GM18867 (cell line): ENCODE data around the gene CBLB.
"Not testable (repeated sequence)": the region's sequence is repeated elsewhere in the genome, so short reads cannot be mapped to it uniquely, and the experiment has no call there.

Experiments
- ATAC-seq: cut with Tn5 transposase; IDR thresholded peaks from one replicate; pipeline ENCODE4 v1.9.1; 2021; ENCODE audit warnings: mild to moderate bottlenecking, moderate library complexity; ENCODE audit not compliant: unreplicated experiment

Gene CBLB

DNA sequence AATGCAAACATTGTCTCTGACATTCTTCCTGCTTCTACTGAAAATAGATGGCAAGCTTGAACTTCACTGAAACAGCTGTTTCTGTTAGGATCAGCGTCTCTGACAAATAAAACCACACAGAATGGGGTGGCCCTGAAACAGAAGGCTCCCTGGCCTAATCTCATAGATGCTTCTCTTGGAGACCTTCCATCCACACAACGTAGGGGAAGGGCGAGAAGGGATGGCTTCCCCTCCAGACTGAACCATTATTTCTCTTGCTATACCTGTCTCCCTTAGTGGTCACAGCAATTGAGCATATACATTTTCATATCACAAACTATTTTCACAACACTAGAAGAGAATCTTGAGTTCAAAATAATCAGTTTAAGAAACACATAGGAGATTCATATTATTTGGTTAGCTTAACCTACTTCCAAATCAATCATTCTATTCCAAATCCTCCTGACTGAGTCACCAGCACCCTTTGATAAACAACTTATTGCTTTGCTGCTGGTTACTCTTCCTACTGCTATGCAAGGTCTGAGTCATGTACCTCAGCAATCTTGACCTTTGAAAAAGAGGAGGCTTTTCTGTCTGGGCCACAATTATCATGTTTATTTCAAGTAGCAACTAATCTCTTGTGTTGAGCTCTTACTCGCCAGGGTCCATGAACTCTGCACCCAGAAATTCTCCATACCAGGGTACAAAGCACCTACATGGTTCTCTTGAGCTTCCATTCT lies 45.5 kb downstream of the CBLB start:
- ATAC-seq = no peak

DNA sequence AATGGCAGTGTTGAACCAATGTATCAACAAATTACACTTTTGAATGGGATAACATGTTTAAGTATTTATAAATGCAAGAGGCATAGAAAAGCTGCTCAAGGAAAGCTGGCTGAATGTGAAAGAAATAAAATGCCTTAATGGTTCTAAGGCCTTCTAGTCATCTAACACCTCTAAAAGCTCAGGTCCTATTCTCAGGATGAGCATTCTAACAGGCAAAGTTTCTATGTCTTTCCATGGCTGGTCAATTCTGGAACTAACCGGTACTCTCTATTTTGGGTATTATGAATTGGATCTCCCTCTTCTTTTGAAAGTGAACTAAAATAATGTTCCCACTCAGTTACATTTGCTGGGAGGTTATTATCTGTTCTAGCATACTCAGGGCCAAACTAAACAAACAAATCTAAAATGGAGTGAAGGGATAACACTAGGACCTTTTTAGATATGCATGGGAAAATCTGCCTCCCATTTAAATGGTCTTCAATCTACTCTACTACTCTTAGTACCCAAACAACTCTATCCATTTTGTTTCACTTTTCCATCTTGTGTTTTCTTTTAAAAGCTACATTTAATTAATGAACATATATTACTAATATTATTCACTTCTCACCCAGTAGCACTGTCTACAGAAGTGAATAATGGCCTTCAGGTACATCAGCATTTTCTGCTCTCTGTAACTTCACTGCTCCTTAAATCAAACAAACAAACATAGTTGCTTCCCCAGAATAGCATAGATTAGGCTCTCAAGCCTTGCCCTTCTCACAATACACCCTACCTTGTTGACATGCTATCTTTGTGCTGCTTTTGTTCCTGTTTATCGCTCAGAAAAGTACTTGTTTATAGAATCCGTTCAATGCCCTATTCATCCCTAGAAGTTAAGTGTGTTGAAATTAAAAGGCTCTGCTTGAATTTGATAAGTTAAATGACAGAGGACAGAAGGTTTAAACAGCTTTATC lies 46.4 kb downstream of the CBLB start:
- ATAC-seq = no peak

DNA sequence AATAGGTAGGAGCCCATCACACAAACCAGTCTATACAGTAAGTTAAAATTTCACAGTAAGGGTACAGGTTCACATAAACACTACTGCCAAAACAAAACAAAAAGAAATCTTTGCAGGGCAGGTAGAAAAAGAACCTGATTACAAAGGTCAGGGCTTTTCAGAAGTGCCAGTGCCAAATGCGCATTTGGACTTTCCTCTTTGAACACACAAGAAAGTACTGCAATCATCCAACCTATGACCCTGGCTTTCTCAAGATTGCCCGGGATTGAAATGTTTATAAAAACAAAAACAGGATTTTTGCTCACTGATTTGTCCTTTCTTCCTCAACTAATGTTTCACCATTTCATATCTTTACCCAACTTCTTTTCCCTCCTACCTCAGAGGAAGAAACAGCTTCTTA lies 47.4 kb downstream of the CBLB start:
- ATAC-seq = no peak

DNA sequence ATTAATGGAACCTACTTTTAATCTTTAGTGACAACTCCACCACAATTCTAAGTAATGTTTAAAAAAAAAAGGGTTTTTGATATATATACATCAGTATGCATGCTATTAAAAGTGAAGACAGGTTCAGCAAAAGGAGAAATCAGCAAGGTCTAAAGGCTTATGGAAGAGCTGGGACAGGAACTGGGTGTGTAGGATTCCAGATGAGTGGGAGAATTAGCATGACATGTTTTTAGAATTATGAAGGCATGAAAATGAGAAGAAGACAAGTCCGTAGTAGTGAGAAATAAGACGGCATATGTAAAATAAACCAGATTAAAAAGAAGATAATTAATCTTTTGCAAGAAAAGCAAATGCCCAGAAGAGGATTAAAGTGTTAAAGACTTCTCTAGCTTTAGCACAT lies 52.0 kb downstream of the CBLB start:
- ATAC-seq = no peak

DNA sequence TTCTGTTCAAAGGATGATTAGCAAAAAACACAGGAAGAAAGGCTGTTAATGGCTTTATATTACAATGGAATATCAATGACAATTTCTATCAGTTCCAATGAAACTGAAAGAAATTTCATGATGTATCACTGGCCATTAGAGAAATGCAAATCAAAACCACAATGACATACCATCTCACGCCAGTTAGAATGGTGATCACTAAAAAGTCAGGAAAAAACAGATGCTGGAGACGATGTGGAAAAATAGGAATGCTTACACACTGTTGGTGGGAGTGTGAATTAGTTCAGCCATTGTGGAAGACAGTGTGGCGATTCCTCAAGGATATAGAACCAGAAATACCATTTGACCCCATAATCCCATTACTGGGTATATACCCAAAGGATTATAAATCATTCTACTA lies 53.5 kb downstream of the CBLB start:
- not testable (repeated sequence) for ATAC-seq

DNA sequence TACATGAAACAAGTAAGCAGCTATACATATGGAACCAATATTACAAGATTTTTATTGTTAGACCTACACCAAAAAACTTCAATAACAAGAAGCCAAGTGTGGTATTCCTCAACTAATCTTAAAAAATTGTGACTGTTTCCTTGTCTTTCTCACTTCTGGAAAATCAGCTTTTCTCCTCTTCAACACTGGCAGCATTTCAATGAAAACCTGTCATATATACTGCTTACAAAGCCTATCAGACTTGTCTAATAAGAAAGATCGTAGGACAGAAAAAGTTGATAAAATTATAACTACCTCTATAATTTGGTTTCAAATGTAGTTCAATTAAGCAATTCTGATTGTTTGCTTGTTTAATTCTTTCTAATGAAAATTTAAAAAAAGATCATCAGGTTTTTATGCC lies 55.1 kb downstream of the CBLB start:
- no peak for ATAC-seq

DNA sequence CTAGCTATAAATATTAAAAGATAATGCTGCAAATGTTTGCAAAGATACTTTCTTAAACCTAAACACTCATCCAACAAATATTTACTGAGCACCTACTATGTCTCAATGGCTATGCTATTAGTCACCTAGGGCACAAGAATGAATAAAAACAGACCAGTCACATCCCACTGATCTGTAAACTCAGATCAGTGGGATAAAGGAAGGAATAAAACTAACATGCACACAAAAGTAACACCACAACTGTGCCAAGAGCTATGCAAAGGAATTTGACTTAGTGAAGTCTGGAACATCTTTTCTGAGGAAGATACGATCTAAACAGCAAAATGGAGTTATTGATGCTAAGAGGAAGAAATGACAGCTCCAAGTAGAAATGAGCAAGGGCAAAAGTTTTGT lies 56.6 kb downstream of the CBLB start:
- ATAC-seq = no peak

DNA sequence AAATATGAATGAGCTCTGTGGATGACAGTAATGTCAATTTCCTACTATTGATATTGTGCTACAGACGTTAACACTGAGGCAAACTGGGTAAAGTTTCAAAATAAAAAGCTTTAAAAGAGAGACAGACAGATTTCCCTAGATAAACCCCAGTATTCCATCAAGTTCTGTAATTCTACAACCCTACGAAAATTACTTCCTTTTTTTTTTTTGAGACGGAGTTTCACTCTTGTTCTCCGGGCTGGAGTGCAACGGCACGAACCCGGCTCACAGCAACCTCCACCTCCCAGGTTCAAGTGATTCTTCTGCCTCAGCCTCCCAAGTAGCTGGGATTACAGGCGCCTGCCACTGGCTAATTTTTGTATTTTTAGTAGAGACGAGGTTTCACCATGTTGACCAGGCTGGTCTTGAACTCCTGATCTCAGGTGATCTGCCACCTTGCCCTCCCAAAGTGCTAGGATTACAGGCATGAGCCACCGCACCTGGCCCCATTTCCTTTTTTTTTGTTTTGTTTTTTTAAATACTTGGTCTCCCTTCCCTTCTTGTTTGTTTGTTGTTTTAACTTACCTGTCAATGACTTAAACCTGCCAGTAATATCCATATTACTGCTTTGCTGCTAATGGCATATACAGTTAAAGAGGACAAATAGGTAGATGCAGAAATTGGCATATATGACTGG lies 57.2 kb downstream of the CBLB start:
- ATAC-seq = no peak

DNA sequence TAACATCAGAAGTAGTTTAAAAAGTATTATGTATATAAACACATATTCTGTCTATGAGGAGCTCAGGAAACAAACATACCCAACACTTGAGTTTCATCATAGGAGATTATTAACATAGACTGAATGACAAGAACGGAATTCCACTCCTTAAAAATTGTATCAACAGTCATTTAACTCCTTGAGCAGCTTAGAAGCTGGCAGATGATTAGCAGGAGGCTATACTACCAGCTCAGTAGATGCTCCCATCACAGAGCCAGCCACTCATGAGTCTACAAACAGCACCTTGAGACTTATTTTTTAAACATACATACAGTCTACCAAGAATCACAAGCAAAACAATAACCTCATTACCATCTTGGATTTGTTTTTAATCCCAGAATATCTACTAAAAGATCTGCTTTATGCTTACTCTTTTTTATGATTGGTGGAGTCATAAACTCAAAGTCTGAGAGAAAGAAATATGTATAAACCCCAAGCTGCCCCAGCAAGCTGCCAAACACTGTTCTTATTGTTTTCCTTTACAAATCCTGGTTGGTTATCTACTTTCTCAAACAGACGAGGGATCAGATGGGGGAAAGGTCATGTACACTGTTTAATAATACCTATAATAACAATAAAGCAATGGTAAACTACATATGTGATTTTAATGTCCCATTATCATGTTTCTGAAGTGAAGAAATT lies 59.5 kb downstream of the CBLB start:
- no peak for ATAC-seq

DNA sequence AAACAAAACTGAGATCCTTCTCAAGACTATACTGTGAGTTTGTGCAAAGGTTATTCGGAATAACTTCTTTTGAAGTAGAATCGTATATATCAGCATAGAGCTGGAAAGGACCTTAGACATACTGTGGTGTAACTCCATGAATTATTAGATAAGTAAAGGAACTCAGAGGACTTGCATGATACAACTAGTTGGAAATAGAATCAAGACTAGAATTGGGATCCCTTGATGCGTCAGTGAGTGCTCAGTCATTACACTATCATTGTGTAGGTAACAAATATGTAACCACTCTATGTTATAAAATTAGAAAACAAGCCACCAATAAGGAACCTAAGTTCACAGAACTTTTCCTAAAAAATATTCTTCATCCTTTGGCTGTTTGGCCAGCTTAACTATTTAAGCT lies 61.1 kb downstream of the CBLB start:
- no peak for ATAC-seq

DNA sequence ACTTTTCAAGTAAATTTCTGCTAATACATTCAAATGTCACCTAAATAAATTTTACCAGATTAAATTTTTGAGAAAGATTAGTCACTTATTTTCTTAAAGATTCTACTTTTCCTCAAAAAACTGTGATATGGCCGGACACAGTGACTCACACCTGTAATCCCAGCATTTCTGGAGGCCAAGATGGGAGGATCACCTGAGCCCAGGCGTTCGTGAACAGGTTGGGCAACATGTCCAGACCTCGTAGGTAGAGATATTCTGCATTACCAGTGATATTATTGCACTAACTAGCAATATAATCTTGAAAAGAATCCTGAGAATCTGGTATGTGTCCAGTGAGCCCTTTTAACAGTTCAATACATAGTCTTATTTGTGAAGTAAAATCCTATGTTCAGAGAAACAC lies 61.7 kb downstream of the CBLB start:
- no peak for ATAC-seq

DNA sequence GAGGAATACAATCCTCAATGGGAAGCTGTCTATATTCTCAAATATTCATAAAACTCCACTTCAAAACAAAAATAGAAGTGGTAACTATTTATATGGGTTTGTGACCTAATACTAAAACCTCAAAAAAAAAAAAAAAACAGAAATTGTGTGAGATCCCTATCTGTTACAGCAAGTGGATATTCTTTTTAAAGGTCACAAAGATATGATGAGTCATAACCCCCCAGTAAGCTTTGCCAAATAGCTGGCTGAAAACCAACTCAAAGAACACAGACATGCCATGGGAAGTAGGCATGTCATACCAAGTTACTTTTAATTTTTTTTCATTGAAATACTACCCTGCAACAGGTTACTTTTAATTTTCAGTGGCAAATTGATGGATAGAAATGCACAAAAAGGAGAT lies 62.5 kb downstream of the CBLB start:
- peak; percentile 39 for ATAC-seq

DNA sequence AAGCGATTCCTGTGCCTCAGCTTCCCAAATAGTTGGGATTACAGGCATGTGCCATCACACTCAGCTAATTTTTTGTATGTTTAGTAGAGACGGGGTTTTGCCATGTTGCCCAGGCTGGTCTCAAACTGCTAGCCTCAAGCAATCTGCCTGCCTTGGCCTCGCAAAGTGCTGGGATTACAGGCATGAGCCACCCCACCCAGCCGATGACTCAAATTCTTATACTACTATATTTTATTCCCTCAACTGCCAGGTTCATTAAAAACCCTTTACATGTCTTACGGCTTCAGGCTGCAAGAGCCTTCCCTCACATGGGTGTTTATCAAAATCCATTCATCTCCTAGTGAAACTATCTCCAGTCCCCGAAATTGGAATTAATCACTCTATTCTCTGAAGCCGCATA lies 63.4 kb downstream of the CBLB start:
- ATAC-seq = no peak

DNA sequence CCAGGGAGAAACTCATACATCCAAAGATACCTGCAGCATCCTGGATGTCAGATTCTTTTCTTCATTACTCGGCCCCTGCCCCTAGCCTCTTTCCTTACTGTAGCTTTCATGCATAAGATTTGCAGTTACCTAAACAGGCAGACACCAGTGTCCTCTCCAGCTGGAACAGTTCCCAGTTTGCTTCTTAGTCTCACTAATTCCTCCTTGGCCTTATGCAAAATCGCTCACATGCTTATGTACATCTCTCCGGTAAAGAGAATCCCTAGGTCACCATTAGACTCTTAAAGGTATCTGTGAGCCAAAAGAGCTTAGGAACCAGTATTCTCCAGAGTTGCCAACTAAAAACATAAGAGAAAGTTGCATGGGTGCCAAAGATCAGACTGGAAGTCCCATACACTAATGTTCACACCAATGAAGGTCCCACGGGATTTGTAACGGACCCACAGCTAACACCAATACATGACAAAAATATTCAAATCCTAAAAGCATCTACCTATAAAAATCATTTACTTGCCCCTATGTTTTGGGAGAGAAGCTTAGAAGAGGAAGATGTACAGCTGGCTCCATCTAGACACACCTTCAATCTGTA lies 66.6 kb downstream of the CBLB start:
- ATAC-seq = no peak

DNA sequence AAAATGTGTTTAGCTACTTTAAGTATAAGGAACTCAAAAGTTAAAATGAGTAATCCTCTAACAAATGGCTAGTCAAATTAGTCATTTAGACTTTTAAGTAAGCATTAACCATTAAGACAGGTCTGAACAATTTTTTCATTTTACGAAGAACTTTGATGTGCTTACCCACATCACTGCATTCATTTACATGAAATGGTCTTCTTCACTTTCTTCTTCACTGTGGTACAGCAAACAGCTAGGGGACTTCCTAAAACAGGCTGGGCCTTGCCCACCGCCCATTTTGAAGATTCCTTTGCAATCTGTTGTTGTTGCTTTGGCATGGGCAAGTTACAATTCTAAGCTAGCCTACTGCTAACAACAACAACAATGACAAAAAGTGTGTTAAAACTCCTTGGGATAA lies 67.4 kb downstream of the CBLB start:
- ATAC-seq = peak; percentile 39

DNA sequence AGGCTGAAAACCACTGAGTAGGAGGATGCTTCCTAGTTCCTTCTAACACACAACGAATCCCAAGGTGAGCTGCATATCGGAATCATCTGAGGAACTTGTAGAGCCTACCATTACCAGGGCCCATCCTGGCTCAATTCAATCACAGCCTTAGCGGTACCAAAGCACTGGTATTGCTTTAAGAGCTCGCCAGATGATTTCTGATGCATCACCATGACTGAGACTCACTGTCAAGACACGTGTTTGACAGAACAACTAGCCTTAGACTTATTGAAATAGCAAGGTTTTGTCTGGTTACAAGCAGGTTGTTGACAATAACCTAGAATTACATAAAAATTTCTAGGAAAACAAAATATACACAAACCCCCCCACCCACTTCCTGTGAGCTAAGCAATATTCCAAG lies 68.5 kb downstream of the CBLB start:
- peak; percentile 35 for ATAC-seq

DNA sequence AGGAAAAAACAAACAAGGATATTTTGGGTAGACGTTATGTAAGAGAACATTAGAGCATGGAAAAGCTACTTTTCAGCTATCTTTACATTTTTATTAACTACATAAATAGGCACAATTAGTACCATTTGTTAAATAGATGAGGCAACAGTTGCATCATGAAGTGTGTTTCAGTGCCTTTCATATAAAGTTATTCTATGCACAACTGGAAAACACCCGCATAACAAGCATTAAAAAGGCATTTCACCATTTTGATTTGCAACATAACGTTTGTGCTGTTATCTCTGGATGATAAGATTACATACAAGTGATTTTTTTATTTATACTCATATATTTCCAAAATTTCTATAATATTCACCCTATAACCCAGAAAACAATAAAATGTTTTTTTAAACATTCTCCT lies 69.5 kb downstream of the CBLB start:
- ATAC-seq = no peak

DNA sequence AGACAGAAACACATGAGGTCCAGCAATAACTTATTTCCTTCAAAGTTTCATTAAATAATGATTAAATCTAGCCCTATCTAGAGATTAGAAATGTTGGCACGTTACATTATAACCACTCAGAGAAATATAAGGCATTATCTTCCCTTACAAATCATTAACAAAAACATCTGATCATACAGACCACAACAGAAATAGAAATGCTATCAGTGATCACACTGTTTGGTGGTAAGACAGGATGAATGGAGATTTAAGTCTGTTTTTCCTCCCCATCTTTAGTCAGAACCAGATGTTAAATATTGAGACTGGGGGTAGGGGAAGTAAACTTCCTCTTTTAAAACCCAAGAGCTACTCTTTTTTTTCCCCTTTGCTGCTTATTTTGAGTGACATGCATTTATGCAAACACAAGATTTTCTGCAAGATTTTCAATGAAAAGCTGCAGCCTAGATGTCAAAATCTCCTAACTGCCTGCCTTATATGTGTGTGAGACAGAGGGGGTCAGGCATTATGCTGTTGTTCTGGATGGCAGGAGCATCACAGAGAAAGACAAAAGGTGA lies 70.4 kb downstream of the CBLB start:
- ATAC-seq = peak; percentile 76

DNA sequence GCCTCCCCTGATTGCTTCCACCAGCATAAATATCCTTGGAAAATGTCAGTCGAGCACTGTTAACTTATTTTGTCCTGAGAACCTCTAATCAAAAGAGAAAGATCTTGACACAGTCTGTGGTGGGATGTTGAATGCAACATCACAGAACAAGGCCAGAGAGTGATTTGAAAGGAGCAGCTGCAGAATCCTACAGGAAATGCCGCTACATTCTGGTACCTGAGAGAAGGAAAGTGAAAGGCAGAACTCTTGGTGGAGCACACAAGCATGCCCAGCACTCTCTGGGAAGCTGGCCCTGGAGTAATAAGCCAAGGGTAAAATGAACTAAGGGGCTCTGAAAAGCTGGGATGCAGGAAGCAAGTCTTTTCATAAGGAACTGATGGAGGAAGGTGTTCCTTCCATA lies 75.8 kb downstream of the CBLB start:
- ATAC-seq = no peak
